DMS79 (cell line): ENCODE measurements around the gene TP53AIP1.

Experiments used
- DNase-seq: peaks from one replicate; lab custom pipeline; 2025; lab: John Stamatoyannopoulos, UW

TP53AIP1 gene

DNA sequence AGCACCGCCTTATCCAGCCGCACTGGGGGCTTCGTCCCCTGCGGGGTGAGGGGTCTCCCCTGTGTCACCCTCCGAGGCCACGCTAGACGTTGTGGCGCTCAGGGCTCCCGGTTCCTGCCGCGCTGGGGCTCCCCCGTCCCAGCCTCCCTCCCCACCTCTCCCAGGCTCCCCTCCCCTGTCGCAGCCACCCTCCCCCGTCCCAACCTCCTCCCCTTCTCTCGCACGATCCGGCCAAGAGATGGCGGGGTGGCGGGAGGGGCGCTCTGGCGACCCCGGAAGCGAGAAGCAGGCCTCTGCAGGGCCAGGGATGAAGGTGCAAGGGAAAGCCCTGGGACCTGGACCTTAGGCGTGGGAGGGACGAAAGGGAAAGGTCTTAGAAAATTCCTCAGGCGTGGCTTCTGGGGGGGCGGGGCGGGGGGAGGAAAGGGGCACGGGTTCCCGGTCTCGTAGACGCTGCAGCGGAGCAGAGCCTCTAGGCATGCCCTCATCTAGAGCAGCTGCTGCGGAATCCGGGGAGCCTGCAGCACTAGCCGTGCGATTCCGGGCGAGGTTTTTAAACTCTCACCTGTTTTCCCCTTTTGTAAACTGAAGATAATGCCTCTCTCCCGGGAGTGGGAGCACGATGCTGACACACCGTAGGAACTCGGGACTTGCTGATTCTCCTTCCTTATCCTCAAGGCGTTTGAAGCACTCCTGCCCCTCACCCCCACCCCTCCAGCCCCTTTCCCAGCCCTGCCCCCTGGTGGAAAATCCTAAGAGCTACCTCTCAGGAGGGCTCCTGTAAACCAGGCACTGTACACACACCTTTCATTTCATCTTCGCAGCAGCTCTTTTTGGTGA, 37.1 kb downstream of the TP53AIP1 start:
- peak; percentile 76 for DNase-seq

DNA sequence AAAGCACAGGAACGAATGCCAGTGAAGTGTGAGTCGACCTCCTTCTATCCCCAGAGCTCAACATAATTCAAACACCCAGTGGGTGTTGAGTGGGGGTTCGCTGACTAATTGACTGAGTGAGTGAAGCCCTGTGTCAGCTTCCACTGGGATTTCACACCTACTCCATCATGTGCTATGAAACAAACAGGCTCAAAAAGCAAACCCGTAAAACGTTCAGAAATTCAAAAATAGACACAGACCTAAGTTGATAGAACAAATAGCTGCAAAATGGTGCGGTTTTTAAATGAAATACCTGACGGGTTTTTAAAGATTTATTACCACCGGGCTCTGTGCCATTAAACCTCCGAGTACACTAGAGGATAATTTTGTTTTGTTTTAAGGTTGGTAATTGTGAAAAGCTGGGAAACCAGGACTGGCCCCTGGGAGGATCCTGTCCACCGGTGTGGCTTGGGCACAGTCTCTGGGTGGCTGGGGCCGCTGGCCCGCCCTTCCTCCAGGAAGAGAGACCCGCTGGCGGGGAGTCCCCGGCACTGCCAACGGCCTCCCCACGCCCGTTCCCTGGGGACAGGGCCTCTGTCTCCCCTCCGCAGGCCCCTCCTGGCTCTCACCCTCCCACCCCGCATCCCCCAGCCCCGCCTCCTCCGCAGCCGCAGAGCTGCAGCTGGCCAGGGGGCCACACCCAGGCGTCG, 37.9 kb downstream of the TP53AIP1 start:
- peak; percentile 59 for DNase-seq

DNA sequence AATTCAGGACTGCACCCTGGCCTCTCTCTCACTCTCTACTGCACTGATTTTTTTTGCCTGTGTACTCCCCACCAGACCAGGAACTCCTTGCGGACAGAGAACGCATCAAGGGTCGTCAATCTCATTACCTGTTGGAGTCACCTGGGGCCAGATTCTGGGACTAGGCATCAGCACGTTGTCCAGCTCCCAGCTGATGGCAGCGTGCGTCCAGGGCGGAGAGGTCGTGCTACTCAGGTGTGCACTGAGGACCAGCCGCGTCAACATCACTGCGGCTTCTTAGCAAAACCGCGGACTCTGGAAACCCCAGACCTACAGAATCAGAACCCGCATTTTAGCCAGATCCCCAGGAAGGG, 38.4 kb downstream of the TP53AIP1 start:
- DNase-seq = no peak

DNA sequence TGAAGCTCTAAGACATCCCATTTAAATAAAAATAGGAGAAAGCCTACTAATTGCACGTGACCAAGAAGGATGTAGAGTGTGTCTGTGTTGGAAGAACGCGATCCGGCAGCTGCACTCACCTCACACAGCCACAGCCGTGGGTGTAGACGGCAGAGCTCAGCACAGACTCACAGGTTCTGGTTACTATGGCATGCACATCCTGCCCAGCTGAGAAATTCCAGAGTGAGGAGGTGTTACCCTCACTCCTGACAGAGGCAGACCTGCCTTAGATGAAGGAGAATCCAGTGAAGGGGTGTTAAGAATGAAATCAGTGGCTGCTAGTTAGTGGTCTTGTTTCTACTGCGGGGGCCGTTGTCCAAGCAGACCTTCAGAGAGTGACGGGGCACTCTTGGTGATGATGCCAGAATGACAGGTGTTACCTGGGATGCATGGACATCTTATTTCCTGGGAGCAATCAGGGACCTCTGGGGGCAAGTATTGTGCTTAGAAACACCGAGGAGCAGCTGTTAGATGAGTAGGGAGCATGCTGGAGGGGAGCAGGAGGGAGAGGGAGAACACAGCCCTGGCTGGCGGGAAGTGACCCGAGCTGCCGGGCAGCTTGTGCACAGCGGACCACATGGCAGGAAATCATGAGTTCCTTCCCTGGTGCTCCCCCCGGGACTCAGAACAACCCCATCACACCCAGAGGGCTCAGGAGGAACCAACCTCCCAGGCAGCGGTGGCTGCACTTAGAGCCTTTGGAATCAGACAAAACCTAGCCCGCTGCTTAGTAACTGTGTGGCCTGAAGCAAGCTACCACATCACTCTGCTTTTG, 39.2 kb downstream of the TP53AIP1 start:
- DNase-seq = no peak

DNA sequence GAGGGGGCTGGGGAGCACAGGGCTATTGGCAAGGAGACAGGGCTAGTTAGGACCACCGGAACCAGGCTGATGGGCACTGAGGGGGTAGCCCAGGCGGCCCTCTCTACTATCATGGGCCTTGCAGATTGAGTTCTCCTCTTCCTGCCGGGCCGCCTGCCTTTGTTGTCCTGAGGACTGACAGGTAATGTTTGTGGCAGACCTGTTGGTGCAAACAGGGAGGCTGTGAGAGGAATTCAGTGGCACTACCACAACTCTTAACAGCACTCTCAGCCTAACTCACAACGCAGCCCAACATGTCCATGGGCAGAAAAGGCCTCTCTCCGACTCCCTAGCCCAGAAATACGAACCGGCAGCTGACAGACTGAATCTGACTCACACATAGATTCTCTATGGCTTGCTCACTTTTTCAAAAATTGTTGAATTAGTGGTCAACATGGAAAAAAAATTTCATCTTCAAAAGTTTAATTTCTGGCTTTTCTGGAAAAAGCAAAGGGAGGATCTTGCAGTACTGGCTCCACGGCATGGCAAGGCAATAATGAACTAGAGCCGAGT, 40.1 kb downstream of the TP53AIP1 start:
- no peak for DNase-seq

DNA sequence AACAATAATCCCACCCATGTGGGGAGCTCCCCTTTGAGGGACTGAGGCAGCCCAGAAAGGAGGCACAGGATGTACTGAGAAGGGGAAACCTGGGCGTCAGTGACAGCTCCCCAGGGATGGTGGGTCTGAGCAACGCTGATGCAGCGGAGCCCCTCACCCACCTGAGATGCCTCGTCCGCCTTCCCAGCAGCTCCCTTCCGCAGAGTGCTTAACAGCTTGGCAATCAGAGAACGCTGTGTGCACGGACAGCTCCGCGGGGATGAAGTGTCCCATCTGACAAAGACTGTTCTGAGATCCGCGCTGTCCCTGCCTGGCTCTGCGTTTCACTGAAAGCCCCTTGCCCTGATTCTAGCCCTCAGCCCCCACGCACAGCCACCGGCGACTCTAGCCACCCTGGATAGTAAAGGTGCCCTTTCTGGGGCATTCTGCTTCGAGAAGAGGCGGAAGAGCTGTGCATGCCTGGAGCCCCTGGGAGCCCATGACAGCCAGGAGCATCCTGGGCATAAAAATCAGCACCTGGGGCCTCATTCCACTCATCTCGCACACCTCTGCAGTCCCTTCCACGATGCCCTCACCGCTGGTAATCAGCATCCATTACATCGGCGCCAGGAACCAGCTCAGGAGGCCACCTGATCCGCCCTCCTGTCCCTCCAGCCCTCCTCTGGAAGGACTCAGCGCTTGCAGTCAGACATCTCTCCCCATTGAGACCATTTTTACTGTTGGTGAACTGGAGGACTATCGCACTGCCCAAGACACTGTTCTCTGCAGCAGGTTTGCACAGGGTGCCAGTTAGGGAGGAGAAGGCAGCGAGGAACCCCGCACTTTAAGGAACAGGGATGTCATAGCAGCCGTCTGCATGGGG, 40.8 kb downstream of the TP53AIP1 start:
- no peak for DNase-seq

DNA sequence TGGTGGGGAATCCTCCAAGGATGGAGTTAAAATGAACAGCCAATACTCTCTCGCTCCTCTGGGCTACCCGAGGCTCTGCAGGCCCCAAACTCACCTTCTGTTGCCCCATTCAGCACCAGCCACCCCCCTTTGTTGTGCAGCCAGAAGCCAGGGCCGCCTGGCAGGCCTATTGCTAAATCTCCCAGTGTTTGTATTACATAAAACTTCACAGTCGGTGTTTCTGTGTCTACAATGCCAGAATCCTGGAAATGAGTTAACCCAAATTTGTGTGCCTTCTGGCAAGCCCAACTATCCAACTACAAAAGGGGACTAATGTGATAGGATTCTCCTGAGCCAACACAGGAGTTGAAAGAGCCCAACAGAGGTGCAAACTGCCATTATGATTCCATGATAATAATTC, 42.2 kb downstream of the TP53AIP1 start:
- no peak for DNase-seq

DNA sequence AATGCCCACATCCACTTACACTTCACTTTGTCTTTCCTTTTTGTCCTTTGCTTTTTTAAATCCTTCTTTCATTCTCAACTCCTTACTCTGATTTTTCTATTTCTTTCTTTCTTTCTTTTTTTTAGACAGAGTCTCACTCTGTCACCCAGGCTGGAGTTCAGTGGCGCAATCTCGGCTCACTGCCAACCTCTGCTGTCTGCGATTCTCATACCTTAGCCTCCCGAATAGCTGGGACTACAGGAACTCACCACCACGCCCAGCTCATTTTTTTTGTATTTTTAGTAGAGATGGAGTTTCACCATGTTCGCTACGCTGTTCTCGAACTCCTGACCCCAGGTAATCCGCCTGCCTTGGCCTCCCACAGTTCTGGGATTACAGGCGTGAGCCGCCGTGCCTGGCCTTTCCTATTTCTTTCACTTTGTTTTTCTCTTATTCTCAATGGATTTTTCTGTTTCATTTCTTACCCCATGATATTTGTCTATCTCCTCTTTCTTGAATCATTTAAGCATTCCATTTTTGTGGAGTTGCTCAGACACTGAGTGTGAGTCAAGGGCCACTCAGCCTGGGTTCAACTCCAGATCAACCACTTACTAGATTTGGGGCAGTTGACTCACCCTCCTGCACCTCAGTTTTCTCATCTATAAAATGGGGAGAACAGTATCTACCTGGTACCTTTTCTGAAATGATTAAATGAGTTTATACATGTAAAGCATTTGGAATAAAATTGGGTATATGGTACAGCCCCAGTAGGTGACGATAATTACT, 43.9 kb downstream of the TP53AIP1 start:
- DNase-seq = no peak

DNA sequence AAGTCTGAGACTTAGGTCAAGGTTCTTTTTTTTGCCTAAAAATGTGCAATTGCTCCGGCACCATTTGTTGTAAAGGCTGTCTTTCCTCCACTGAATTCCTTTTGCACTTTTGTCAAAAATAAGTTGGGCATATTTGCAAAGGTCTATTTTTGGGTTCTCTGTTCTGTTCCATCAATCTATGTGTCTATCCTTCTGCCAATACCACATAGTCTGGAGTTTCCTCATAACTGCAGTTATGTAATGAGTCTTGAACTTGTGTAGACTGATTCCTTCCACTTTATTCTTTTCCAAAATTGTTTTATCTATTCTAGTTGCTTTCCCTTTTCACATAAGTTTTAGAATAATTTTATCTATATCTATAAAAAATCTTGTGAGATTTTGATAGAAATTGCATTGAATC, 44.8 kb downstream of the TP53AIP1 start:
- no peak for DNase-seq

DNA sequence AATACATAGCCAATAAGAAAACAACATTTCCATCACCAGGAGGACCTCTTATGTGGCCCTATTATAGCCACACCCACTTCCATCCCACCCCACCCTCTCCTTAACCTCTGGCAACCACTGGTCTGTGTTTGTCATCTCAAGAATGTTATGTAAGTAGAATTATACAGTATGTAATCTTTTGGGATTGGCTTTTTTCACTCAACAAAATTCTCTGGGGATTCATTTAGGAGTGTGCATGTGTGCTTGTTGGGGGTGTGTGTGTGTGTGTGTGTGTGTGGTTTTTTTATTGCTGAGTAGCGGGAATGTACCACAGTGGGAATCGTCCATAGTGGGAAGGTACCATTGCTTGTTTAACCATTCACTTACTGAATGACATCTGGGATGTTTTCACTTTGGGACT, 46.3 kb downstream of the TP53AIP1 start:
- no peak for DNase-seq

DNA sequence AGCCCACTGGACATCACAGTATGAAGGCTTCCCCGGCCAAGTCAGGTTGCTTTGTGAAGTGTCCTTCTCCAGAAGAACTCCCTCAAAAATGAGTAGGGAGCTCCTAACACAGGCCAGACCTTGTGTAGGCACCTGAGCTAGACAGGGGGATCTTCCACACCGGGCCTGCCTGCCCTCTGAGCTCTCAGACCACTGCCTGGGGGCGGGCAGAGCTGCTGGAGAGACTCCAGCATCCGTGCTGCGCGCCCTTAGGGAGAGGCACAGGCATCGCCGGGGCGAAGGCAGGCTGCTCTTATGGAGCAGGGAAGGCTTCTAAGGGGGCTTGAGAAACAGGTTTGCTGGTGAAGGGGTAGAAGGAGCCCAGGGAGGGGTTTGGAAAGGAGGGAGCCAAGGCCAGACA, 47.1 kb downstream of the TP53AIP1 start:
- no peak for DNase-seq

DNA sequence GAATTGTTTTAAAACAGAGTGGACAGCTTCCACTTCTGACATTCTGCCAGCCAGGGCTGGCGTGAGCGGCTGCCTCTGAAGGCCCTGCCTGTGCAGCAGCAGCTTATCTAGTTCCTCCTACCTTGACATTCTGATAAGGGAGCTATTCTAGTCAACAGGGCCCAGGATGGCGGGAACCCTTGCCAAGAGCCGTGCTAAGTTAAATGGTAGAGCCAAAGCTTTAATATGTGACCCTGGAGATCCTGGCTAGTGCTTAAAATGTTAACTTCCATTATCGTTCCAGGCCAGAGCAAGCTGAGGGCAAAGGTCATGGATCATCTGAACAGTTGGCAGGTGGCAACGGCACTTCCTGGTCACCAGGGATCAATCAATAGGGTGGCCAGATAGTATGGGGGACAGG, 48.0 kb downstream of the TP53AIP1 start:
- no peak for DNase-seq

DNA sequence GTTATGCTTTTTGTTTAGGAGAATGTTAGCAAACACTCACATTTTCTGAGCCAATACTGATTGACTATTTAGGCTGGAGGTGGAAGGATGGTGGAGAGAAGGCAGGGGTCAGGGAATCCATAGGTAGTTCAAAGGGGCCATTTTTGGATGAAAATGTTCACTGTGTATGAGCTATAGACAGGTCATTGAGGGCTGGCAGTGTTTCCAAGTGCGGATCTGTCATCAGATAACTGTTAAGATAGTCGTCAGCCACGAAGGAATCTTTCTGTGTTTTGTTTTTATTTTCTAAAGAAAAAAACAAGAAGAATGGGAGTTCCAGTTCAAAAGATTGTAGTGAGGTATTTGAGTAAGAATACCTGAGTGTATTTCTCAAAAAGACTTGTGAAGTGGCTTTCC, 48.4 kb downstream of the TP53AIP1 start:
- DNase-seq = no peak

DNA sequence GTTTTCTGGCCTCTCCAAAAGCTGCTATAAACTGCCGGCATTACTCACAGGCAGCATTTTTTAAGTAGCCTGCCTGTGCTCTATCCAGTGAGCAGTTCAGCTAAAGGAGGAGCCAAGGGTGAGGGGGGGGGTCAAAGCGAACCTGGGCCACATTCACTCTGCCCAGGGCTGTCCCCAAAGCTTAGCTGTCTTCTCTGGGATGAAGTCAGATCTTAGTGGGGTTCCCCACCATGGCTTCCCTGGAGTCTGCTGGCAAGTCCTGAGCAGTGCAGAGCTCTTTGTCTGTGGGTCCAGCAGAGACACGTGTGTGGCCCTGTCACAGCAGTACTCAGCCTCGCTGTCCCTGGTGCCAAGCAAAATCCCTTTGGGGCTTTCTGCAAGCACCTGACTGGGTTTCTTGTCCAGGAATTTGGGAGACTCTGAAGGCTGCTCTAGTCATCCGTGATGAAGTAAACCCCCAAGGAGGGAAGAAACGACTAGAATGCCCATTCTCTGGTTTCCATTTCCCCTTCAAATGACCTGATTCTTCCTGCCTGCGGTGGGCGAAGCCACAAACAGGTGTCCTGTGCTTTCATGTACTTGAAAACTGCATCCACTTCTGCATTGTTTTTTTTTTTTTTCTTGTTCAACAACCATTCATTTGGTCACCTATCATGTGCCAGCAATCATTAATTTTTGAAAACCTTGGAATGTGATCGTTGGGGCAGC, 48.9 kb downstream of the TP53AIP1 start:
- DNase-seq = peak; percentile 61

DNA sequence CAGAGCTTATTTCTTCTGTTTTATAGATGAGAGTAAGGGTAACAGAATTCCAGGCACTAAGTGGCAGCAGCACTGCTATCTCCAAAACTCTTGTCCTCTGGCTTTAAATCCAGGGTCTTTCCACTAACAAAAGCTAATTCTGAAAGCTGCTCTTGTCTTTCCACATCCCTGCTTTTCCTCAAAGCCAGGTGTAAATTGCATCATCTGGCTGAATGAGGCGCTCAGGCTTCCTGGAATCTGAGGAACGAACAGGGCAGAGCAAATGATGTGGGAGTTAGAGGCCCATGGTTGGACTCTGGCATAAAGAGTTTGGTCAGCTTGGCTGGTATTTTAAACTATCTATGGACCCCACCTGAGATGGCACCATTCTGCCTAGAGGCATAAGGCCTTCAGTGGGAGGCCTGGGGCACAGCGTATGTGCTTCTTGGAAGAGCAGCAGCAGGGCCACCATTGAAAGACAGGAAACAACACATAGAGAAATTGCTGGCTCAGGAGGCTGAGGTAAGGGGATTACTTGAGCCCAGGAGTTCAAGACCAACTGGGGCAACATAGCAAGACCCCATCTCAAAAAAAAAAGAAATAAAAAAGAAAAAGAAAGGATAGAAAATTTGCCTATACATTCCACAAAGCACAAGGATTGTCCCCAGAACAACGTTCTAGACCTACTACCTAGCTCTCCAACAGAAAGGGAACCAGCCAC, 49.7 kb downstream of the TP53AIP1 start:
- no peak for DNase-seq

DNA sequence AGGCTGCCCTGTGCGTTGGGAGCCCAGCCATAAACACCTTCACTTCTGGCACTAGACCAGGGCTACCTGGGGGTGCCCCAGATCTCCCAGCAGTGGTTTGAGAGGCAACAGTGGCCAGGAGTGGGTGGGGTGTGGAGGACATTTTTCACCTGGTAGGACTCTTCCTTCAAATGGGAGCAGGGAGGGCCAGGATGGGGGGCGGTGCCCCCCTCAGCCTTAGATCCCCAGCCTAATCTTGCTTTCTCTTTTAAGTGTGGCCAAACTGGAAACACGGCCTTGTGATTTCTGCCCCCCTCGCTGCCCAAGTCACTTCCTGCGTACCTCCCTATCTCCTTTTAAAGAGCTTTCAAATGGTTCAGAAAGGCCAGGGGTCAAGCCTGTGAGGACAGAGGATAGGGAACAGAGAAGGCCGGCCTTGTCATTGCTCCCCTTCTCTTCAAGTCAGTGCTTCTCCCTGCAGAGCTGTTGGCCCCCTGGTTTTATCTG, 50.7 kb downstream of the TP53AIP1 start:
- DNase-seq = no peak

DNA sequence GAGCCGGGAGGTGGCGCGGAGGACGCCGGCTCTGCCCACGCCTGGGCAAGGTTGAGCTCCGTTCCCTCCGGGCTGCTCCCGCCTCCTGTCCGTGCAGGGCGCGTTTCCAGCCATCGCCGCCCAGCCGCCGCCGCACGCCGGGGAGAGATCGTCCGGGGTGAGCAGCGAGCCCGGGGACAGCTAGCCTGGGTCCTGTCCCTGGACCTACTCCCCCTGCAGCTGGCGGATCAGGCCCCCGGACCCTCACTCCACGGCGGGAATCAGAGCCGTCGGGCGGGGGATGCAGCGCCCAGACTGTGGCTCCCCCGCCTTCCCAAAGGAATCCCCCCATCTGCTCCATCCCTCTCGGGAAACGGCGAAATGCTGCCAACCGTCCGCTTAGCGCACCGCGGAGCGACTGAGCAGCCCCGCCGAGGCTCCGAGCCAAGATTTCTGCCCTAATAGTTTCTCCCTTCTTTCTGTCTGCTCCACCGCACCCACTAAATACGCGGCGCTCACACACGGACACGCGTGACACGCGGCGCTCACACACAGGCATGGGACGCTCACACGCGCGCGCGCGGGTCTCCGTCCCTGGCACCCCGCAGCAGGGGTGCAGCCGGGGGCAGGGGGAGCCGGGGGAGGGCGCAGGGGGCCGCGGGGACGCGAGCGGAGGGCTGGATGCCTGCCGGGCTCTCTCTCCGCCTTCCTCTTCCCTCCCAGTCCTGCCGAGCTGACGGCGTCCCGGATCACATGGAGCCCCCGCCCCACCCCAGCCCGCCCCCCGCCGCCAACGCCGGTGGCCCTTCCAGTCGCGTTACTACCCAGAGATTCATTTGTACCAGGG, 51.9 kb downstream of the TP53AIP1 start, which contains the start of gene KCNJ5:
TSS of gene KCNJ5 (plus strand) at position 814 of the 826 bp plus-strand sequence. CDS start 19,918 bp downstream, outside the sequence.
- no peak for DNase-seq

DNA sequence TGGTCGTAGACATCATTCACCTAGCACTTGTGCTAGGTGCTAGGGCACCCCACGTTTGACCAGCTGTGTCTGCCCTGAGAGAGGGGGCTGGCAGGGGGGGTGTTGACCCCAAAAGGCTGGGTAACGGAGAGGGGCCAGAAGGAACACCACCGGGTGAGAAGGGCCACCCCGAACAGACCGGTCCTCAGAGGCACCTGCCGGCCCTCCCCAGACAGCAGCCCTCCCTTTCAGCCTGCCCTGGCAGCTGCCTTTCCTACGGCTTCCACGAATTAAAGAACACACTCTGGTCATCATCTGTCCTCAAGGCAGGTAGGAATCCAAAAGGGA, 52.5 kb downstream of the TP53AIP1 start:
- no peak for DNase-seq
